CD14-positive monocyte (primary cell): ENCODE results near the gene VPS8. TPM values are rescaled to one million over a fixed set of nuclear protein-coding genes. Genes with fewer than 3 reads are reported as not detected.
"Not testable (repeated sequence)": the region's sequence is repeated elsewhere in the genome, so short reads cannot be mapped to it uniquely, and the experiment has no call there.

Experiments
- DNase-seq, 3 donors: peaks; one replicate each; pipeline ENCODE4 v3.0.0-alpha.2; 2011 to 2022
- H2AFZ ChIP-seq: 2 replicates; pipeline ENCODE4 v1.6.0; 2012; ENCODE audit warnings: mild to moderate bottlenecking, low read depth, low read length, inconsistent platforms; ENCODE audit not compliant: insufficient read depth, poor library complexity, severe bottlenecking
- H3K27ac ChIP-seq, 2 donors: 1 replicate in 1 of 2; 2 replicates in 1 of 2; pipeline ENCODE4 v1.5.1; 2012 to 2013; ENCODE audit warnings: low read length in 2 of 2, control low read depth in 1 of 2, inconsistent platforms in 1 of 2, low read depth in 1 of 2, mild to moderate bottlenecking in 1 of 2
- H3K27me3 ChIP-seq, 2 donors: one replicate each; pipeline versions ENCODE4 v1.6.0 to v1.6.1; 2011 to 2013; ENCODE audit warnings: low read length in 2 of 2; ENCODE audit not compliant: control insufficient read depth in 2 of 2, insufficient read depth in 2 of 2
- H3K36me3 ChIP-seq, 2 donors: replicated peaks in 1 of 2; 1 replicate in 1 of 2; 2 replicates in 1 of 2; pipeline versions ENCODE4 v1.5.1 to v1.6.1; 2012 to 2013; ENCODE audit warnings: low read length in 2 of 2, control low read depth in 1 of 2, inconsistent platforms in 1 of 2, mild to moderate bottlenecking in 1 of 2; ENCODE audit not compliant: insufficient read depth in 2 of 2, control insufficient read depth in 1 of 2
- H3K4me1 ChIP-seq, 2 donors: 1 replicate in 1 of 2; 2 replicates in 1 of 2; pipeline versions ENCODE4 v1.5.1 to v1.6.1; 2012 to 2013; ENCODE audit warnings: low read length in 2 of 2, control low read depth in 1 of 2, inconsistent platforms in 1 of 2, mild to moderate bottlenecking in 1 of 2, moderate library complexity in 1 of 2; ENCODE audit not compliant: insufficient read depth in 2 of 2, control insufficient read depth in 1 of 2
- H3K4me2 ChIP-seq: replicated peaks from 2 replicates; pipeline ENCODE3; 2012; ENCODE audit warnings: low read length, moderate library complexity, mild to moderate bottlenecking; ENCODE audit not compliant: poor library complexity, severe bottlenecking; ENCODE audit errors: extremely low read depth
- H3K4me3 ChIP-seq, 3 experiments: fragments of 200-600 bp in 1 of 3; sonication (generic) in 1 of 3; replicated peaks in 1 of 3; 1 replicate in 2 of 3; 2 replicates in 1 of 3; pipeline ENCODE4 v1.5.1; 2011 to 2013; ENCODE audit warnings: low read length in 3 of 3, mild to moderate bottlenecking in 3 of 3, control low read depth in 2 of 3, low read depth in 2 of 3, inconsistent platforms in 1 of 3, moderate library complexity in 1 of 3
- H3K79me2 ChIP-seq: 2 replicates; pipeline ENCODE4 v1.6.0; 2012; ENCODE audit warnings: mild to moderate bottlenecking, control low read depth, inconsistent platforms, low read length, moderate library complexity; ENCODE audit not compliant: insufficient read depth
- H3K9ac ChIP-seq: 2 replicates; pipeline ENCODE4 v1.6.0; 2017; ENCODE audit warnings: low read length, mild to moderate bottlenecking; ENCODE audit not compliant: insufficient read depth, poor library complexity, severe bottlenecking
- H3K9me3 ChIP-seq, 2 donors: replicated peaks in 1 of 2; 1 replicate in 1 of 2; 2 replicates in 1 of 2; pipeline versions ENCODE4 v1.5.1 to v1.6.1; 2012 to 2013; ENCODE audit warnings: low read length in 2 of 2, control low read depth in 1 of 2; ENCODE audit not compliant: control insufficient read depth in 1 of 2, insufficient read depth in 1 of 2
- H4K20me1 ChIP-seq: 2 replicates; pipeline ENCODE4 v1.6.0; 2012; ENCODE audit warnings: mild to moderate bottlenecking, low read length, control low read depth, moderate library complexity; ENCODE audit not compliant: insufficient read depth
- H3K27ac Mint-ChIP-seq, 7 donors: one replicate each; pipeline ENCODE4 v1.8.0; 2020; ENCODE audit warnings: mild to moderate bottlenecking in 7 of 7, mixed read lengths in 7 of 7, moderate library complexity in 6 of 7, inconsistent platforms in 2 of 7
- H3K27me3 Mint-ChIP-seq, 3 donors: one replicate each; pipeline ENCODE4 v1.8.0; 2021 to 2022; ENCODE audit warnings: low read depth in 3 of 3, mild to moderate bottlenecking in 3 of 3, mixed read lengths in 3 of 3, moderate library complexity in 3 of 3, inconsistent platforms in 1 of 3
- H3K36me3 Mint-ChIP-seq, 2 donors: one replicate each; pipeline ENCODE4 v1.8.0; 2020; ENCODE audit warnings: mixed read lengths in 2 of 2, inconsistent platforms in 1 of 2, mild to moderate bottlenecking in 1 of 2
- H3K4me1 Mint-ChIP-seq: one replicate; pipeline ENCODE4 v1.8.0; 2020; ENCODE audit warnings: mild to moderate bottlenecking, mixed read lengths
- H3K4me3 Mint-ChIP-seq, 2 donors: one replicate each; pipeline ENCODE4 v1.8.0; 2020; ENCODE audit warnings: mild to moderate bottlenecking in 2 of 2, mixed read lengths in 2 of 2, moderate library complexity in 1 of 2
- H3K9me3 Mint-ChIP-seq, 7 donors: one replicate each; pipeline ENCODE4 v1.8.0; 2020 to 2022; ENCODE audit warnings: mixed read lengths in 7 of 7, mild to moderate bottlenecking in 6 of 7, moderate library complexity in 6 of 7, inconsistent platforms in 2 of 7
- CTCF ChIP-seq: fragments of 200-600 bp; IDR thresholded peaks from one replicate; pipeline ENCODE4 v1.8.0; 2022; ENCODE audit warnings: antibody characterized with exemption, mild to moderate bottlenecking
- WGBS: methylation state at CpG from one replicate; pipeline ENCODE4 v1.1.5; 2013; ENCODE audit warnings: missing lambda C conversion rate; ENCODE audit not compliant: insufficient coverage; 5-methylcytosine and 5-hydroxymethylcytosine counted together
- intact Hi-C, 2 donors: fragments of 100-400 bp; cut with micrococcal nuclease; formaldehyde crosslinking; loops; one replicate each; pipeline versions ENCODE4 v1.15.0 to v1.15.1; 2023
- polyA plus RNA-seq, 3 donors: library from polyadenylated mRNA; depleted of rRNA in 1 of 3; unstranded in 2 of 3; stranded (reverse) in 1 of 3; fragments of 300-500 nt in 2 of 3; fragments of >200 nt in 1 of 3; fragmentation: Illumina TruSeq in 2 of 3; gene quantifications; 1 replicate in 2 of 3; 2 replicates in 1 of 3; pipeline ENCODE4 v1.2.3, GENCODE V29; 2012 to 2021

The VPS8 gene
- polyA plus RNA-seq, 3 donors: 22.0 to 42.3 (median 29.2) TPM

GRCh38 chr3:184899953-184900595 is 88.1 kb downstream of the VPS8 start:
- WGBS: no CpG with 5 or more reads among the region's 5 CpGs
- Histone ChIP-seq H3K9me3 (peaks cover 0 to 3% of the 10 kb centered on the region in 2 donors), H3K4me1 (no peaks in the 10 kb centered on the region), H3K9ac (no peak overlapping the region), H3K27me3 (no peaks in the 10 kb centered on the region), H3K79me2 (no peaks in the 10 kb centered on the region), H3K4me3 (no peak overlapping the region), H3K36me3 (peaks cover 52 to 86% of the 10 kb centered on the region in 2 donors), H3K4me2 (no peak overlapping the region), H4K20me1 (no peaks in the 10 kb centered on the region), H3K27ac (no peak overlapping the region), H2AFZ (no peak overlapping the region)
- Mint-ChIP-seq H3K36me3 (peaks cover 31 to 53% of the 10 kb centered on the region in 2 donors), H3K4me3 (no peak overlapping the region), H3K4me1 (no peaks in the 10 kb centered on the region), H3K9me3 (peaks cover 0 to 8% (median 3%) of the 10 kb centered on the region in 7 donors), H3K27me3 (peaks cover 0 to 2% (median 0%) of the 10 kb centered on the region in 3 donors), H3K27ac (no peak overlapping the region)
- no peak for TF ChIP-seq CTCF
- no peak for DNase-seq
- intact Hi-C loops: no loop called here

DNA sequence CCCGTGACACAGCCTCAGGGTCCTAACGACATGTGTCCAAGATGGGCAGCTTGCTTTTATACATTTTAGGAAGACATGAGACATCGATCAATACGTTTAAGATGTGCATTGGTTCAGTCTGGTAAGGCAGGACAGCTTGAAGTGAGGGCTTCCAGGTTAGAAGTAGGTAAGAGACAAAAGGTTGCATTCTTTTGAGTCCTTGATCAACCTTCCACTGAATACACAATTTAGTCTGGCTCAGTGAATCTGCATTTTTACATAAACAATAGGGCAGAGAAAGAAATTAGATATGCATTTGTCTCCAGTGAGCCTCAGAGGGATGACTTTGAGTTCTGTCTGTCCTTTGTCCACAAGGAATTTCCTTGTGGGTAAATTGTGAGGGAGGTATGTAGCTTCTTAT is 95.1 kb downstream of the VPS8 start:
- 100% methylated on average over 2 of the region's 4 CpGs for WGBS
- not testable (repeated sequence) for H3K27ac Mint-ChIP-seq

More for the DNA sequence above, 95.1 kb downstream of the VPS8 start:
- H3K27ac ChIP-seq, H3K4me1 Mint-ChIP-seq, H4K20me1 ChIP-seq, DNase-seq, H3K27me3 ChIP-seq, H3K9ac ChIP-seq, H3K4me1 ChIP-seq, H3K4me2 ChIP-seq, H3K9me3 ChIP-seq, H3K79me2 ChIP-seq, H3K27me3 Mint-ChIP-seq, H3K9me3 Mint-ChIP-seq, H2AFZ ChIP-seq, intact Hi-C loops, H3K4me3 ChIP-seq, H3K4me3 Mint-ChIP-seq: not testable (repeated sequence)
- H3K36me3 Mint-ChIP-seq: peaks cover 71 to 76% of the 10 kb centered on the region in 2 donors
- H3K36me3 ChIP-seq: peaks cover 37 to 94% of the 10 kb centered on the region in 2 donors
